Measurements from ENCODE around the gene TSSK1B. TPM values are rescaled to one million over a fixed set of nuclear protein-coding genes. Genes with fewer than 3 reads are reported as not detected.

The TSSK1B gene
- polyA plus RNA-seq, 1 experiment, result not detected

GRCh38 chr5:113433071-113433470 is 1.7 kb downstream of the TSSK1B start:
- Histone ChIP-seq H3K4me3 (ENCODE audit: low read depth, low read length) (no peak overlapping the region), H3K27me3 (ENCODE audit: control insufficient read depth, insufficient read depth, low read length) (no peaks in the 10 kb centered on the region), H3K36me3 (ENCODE audit: control insufficient read depth, insufficient read depth, low read length) (no peaks in the 10 kb centered on the region)
- ChIA-PET CTCF (interaction anchor here (0.6 kb wide), 1 partner anchor 16 kb away, joined by 3 read pairs; no protein-coding TSS in a partner anchor), POLR2A (no interaction called here)
- TF ChIP-seq CTCF (IDR thresholded peaks at IDR 0.05; ENCODE audit: insufficient read depth, low read depth, low read length), result no peak
- DNase-seq (ENCODE audit: low read depth), result no peak

- DNase-seq (ENCODE audit: low read depth), result no peak
- no peak for TF ChIP-seq CTCF (IDR thresholded peaks at IDR 0.05; ENCODE audit: insufficient read depth, low read depth, low read length)
- no peaks in the 10 kb centered on the region for H3K36me3 ChIP-seq (ENCODE audit: control insufficient read depth, insufficient read depth, low read length)
- CTCF ChIA-PET, result no interaction called here
- H3K4me3 ChIP-seq (ENCODE audit: low read depth, low read length), result no peak overlapping the region
- no peaks in the 10 kb centered on the region for H3K27me3 ChIP-seq (ENCODE audit: control insufficient read depth, insufficient read depth, low read length)
- POLR2A ChIA-PET, result no interaction called here
These were observed 6.8 kb downstream of the TSSK1B start for GRCh38 chr5:113427871-113428574.

- POLR2A ChIA-PET, result no interaction called here
- CTCF ChIA-PET, result no interaction called here
- Histone ChIP-seq H3K36me3 (ENCODE audit: control insufficient read depth, insufficient read depth, low read length) (no peaks in the 10 kb centered on the region), H3K4me3 (ENCODE audit: low read depth, low read length) (no peak overlapping the region), H3K27me3 (ENCODE audit: control insufficient read depth, insufficient read depth, low read length) (no peaks in the 10 kb centered on the region)
- no peak for DNase-seq (ENCODE audit: low read depth)
- no peak for TF ChIP-seq CTCF (IDR thresholded peaks at IDR 0.05; ENCODE audit: insufficient read depth, low read depth, low read length)
These were observed 8.9 kb downstream of the TSSK1B start for GRCh38 chr5:113425909-113426308.

GRCh38 chr5:113421693-113422092 is 13.1 kb downstream of the TSSK1B start:
- POLR2A ChIA-PET, result no interaction called here
- no peaks in the 10 kb centered on the region for H3K27me3 ChIP-seq (ENCODE audit: control insufficient read depth, insufficient read depth, low read length)
- DNase-seq (ENCODE audit: low read depth), result no peak
- no peak overlapping the region for H3K4me3 ChIP-seq (ENCODE audit: low read depth, low read length)
- CTCF ChIA-PET, result interaction anchor here (0.6 to 1.6 kb wide), 2 partner anchors 34 to 425 kb away, joined by 3 read pairs; no protein-coding TSS in a partner anchor
- no peaks in the 10 kb centered on the region for H3K36me3 ChIP-seq (ENCODE audit: control insufficient read depth, insufficient read depth, low read length)
- no peak for TF ChIP-seq CTCF (IDR thresholded peaks at IDR 0.05; ENCODE audit: insufficient read depth, low read depth, low read length)

- no peak for TF ChIP-seq CTCF (IDR thresholded peaks at IDR 0.05; ENCODE audit: insufficient read depth, low read depth, low read length)
- ChIA-PET CTCF (interaction anchor here (0.8 kb wide), 1 partner anchor 24 kb away, joined by 3 read pairs; no protein-coding TSS in a partner anchor), POLR2A (no interaction called here)
- no peaks in the 10 kb centered on the region for H3K36me3 ChIP-seq (ENCODE audit: control insufficient read depth, insufficient read depth, low read length)
- no peak overlapping the region for H3K4me3 ChIP-seq (ENCODE audit: low read depth, low read length)
- DNase-seq (ENCODE audit: low read depth), result no peak
- no peaks in the 10 kb centered on the region for H3K27me3 ChIP-seq (ENCODE audit: control insufficient read depth, insufficient read depth, low read length)
These were observed 29.3 kb downstream of the TSSK1B start for GRCh38 chr5:113405530-113405929.
